Breast epithelium (tissue), 3 donors: ENCODE data around the gene SEPTIN5.

Source experiments
- POLR2A ChIP-seq: fragments of 450-650 bp; IDR thresholded peaks from one replicate; pipeline ENCODE4 v1.6.1; 2016; ENCODE audit warnings: antibody characterized with exemption, mild to moderate bottlenecking, moderate library complexity
- TF ChIP-seq, protein P1 (sequence below), 3 donors: fragments of 450-650 bp; IDR thresholded peaks; one replicate each; pipeline ENCODE4 v1.5.1; 2016 to 2017; ENCODE audit warnings: antibody characterized with exemption in 3 of 3, mild to moderate bottlenecking in 3 of 3, moderate library complexity in 3 of 3

DNA sequence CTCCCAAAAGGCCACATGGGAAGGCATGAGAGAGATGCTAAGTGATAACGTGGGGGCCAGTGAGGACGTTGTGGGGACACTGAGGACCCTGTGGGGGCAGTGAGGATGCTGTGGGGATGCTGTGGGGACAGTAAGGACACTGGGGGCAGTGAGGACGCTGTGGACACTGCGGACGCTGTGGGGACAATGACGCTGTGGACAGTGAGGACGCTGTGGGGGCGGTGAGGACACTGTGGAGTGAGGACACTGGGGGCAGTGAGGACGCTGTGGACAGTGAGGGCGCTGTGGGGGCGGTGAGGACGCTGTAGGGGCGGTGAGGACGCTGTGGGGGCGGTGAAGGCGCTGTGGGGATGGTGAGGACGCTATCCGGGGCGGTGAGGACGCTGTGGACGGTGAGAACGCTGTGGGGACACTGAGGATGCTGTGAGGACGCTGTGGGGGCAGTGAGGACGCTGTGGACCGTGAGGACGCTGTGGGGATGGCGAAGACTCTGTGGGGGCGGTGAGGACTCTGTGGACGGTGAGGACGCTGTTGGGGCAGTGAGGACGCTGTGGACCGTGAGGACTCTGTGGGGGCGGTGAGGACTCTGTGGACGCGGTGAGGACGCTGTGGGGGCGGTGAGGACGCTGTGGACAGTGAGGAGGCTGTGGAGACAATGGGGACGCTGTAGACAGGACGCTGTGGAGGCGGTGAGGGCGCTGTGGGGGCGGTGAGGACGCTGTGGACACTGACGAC lies 10.8 kb downstream of the SEPTIN5 start:
- TF ChIP-seq, protein P1, sequence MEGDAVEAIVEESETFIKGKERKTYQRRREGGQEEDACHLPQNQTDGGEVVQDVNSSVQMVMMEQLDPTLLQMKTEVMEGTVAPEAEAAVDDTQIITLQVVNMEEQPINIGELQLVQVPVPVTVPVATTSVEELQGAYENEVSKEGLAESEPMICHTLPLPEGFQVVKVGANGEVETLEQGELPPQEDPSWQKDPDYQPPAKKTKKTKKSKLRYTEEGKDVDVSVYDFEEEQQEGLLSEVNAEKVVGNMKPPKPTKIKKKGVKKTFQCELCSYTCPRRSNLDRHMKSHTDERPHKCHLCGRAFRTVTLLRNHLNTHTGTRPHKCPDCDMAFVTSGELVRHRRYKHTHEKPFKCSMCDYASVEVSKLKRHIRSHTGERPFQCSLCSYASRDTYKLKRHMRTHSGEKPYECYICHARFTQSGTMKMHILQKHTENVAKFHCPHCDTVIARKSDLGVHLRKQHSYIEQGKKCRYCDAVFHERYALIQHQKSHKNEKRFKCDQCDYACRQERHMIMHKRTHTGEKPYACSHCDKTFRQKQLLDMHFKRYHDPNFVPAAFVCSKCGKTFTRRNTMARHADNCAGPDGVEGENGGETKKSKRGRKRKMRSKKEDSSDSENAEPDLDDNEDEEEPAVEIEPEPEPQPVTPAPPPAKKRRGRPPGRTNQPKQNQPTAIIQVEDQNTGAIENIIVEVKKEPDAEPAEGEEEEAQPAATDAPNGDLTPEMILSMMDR (IDR thresholded peaks at IDR 0.05): no peak
- TF ChIP-seq POLR2A: no peak
